HG03469 (cell line): ENCODE results near the gene AUP1.

ENCODE experiments used
- ATAC-seq: cut with Tn5 transposase; IDR thresholded peaks from one replicate; pipeline ENCODE4 v1.9.1; 2021; ENCODE audit warnings: mild to moderate bottlenecking, moderate library complexity, moderate number of reproducible peaks; ENCODE audit not compliant: unreplicated experiment

AUP1 gene

DNA sequence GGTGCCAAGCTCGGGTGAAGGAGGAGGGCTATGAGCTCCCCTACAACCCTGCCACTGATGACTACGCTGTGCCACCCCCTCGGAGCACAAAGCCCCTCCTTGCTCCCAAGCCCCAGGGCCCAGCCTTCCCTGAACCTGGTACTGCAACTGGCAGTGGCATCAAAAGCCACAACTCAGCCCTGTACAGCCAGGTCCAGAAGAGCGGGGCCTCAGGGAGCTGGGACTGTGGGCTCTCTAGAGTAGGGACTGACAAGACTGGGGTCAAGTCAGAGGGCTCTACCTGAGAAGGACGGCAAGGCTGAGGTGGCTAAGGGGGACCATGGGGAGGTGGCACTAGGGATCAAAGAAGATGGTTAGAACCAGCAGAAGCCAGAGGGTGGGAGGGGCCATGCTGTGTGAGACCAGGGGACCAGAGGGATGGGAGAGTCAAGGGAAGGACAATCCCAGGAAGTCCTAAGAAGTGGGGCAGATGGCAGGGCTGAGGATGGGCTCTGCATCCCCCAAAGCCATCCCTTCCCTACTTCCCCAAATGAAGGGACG is 27.4 kb upstream of the AUP1 start:
- no peak for ATAC-seq

DNA sequence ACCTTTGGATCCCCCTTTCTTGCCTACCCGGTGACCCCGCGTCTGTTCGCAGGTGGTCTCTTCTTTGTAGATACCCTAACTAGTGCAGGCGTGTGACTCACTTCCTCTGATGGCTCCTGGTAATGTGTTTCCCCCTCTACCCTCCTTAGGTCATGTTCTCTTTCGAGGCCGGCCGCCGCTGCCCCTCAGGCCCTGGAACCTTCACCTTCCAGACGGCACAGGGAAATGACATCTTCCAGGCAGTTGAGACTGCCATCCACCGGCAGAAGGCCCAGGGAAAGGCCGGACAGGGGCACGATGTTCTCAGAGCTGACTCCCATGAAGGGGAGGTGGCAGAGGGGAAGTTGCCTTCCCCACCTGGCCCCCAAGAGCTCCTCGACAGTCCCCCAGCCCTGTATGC is 26.7 kb upstream of the AUP1 start:
- no peak for ATAC-seq

DNA sequence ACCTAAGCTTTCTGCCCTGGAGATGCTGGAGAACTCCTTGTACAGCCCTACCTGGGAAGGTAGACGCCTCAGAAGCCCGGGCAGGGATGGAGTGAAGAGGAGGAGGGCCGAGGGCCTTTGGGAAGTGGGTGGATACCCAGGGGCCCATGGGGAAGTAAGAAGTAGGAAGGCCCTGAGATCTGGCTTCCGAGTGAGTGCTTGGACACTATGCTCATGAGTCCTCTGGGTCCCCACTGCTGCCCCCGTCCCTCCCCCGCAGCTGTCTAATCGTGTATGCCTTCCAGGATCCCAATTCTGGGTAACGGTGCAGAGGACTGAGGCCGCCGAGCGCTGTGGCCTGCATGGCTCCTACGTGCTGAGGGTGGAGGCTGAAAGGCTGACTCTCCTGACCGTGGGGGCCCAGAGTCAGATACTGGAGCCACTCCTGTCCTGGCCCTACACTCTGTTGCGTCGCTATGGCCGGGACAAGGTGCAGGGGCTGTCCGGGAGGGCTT is 26.2 kb upstream of the AUP1 start:
- ATAC-seq = no peak

DNA sequence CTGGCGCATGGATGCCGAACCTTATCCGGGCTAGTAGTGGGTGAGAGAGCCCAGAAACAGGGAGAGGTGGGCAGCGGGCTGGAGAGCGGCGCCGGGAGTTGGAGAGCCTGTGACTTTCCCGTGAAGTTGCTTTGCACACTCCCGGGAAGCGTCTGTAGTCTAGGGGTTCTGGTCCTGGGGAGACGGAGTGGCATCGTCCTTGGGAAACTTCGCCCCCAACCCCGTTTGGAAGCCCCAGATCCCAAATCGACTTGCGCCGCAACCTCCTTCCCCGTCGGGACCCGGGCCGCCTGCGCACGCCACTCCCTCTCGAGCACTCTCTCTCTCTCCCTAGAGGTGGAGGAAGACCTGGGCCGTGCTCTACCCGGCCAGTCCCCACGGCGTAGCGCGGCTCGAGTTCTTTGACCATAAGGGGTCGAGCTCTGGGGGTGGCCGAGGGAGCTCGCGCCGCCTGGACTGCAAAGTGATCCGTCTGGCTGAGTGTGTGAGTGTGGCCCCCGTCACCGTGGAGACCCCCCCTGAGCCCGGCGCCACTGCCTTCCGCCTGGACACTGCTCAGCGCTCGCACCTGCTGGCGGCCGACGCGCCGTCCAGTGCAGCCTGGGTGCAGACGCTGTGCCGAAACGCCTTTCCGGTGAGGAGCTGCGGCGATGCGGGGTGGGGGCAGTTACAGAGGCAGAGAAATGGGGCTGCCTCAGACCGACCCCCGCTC is 25.5 kb upstream of the AUP1 start:
- ATAC-seq = no peak

DNA sequence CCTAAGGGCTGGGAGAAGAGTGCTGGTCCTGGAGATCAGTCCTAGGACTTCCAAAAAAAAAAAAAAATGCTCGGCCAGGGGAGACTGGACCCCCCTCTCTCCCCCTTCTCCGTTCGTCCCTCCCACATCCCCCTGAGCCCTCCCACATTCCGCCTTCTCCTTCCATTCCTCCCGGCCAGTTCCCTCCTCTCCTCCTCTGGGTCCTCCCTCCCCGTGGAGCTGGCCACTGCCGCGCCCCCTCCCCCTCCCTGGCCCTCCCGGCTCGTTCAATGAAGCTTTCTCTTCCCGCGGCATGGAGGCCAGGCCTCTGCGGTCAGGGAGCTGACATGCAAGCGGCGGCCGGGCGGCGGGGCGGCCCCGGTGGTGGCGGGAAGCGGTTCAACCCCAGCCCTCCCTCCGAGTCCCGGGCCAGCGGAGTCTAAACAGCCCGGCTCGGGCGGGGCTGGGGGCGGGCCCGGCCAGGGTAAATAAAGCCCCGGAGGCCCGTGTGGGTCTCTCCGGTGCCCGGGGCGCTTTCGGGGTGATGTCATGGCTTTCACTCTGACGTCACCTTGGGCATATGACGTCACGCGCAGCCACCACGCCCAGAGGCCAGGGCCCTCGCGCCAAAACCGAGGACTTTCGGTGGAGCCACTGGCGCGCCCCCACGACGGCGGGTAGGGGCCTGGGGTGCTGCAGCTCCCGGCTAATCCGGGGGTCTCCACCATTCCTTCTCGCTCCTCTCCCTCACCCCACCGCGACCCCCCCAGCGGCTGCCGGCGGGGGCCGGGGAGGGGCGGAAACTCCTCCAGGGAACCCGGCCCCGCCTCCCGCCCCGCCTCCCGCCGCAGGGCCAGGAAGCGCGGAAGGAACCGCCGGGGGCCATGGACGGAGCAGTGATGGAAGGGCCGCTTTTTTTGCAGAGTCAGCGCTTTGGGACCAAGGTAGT is 24.6 kb upstream of the AUP1 start, which contains the start of the genes DOK1 and LOXL3:
Gene DOK1, plus strand, starts transcription at position 829 of the 928 bp plus-strand sequence. Its CDS starts 35 bp downstream, at position 864.
Gene LOXL3, minus strand, starts transcription at position 51 of the 928 bp plus-strand sequence. CDS start 1,308 bp downstream, outside the sequence.
- peak; percentile 29 for ATAC-seq

DNA sequence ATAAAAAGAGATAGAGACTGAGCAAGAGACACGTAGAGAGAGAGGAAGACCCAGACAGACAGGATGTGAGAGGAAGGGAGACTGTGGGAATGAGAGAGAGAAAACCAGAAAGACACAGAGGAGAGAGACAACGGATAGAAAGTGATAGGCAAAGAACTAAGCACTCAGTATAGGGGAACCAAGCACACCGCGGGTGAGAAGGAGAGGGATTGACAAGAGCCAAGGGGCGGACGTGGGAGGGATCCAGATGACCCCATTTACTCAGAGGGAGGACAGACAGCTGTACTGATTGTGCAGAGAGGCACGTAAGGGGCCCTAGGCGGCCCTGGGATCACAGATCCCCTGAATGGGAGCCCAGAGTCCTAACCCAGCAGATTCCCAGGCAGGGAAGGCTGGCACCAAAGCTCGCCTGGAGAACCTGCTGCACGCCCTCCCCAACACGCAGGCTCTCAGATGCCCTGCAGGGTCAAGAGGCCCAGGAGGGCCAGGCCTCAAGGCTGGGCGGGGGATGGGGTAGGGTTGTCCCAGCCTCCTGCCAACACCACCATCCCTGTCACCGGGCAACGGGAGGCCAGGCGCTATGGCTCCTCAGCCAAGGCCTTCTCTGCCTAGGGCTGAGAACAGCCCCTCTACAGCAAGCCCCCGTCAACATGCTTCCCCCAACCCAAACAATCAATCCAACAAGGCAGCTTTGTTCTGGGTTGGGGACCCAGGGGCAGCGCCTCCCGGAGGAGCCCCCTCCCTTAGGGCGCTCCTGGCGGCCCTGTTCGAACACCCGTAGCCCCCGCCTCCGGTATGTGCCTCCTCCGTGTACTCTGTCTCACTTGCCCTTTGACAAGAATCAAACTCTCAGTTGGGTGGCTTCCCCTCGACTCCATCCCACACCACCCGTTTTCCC is 23.7 kb upstream of the AUP1 start:
- no peak for ATAC-seq

DNA sequence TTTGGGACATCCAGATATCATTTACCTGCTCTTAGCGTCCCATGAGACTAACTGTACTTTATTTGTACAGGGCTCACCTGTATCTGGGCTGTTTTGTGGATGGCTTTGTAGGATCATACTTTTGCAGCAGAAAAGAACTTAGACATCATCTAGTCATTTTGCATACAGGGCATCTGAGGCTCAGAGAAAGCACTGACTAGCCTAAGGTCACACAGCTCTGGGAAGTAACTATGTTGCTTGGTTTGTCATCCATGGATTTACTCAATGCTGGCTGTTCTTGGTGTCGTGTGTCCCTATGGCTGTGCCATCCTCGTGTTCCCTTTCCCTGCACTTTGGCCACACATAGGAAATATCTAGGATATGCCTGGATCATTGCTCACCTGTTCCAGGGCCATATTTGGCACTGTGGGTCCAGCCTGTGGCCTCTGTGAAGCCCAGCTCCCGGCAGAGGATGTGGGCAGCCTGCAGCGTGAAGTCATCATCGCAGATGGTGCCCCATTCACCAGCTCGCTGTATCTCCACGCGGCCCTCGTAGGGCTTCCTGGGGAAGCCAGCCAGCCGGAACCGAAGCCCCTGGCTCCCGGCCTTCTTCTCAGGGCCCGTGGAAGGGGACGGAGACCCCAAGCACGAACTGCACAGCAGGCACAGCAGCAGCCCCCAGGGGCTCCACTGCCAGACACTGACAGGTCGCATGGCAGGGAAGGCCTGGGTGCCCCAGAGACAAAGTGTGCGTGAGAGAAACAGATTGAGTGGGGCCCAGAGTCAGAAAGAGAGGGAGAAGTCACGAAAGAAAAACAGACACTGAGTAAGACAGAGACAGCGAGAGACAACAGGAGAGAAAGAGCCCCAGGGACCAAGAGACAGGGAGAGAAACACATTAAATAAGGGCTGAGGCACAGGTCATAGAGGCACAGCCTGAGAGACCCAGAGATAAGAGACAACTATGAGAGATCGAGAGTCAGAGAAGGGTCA is 22.7 kb upstream of the AUP1 start:
- no peak for ATAC-seq

DNA sequence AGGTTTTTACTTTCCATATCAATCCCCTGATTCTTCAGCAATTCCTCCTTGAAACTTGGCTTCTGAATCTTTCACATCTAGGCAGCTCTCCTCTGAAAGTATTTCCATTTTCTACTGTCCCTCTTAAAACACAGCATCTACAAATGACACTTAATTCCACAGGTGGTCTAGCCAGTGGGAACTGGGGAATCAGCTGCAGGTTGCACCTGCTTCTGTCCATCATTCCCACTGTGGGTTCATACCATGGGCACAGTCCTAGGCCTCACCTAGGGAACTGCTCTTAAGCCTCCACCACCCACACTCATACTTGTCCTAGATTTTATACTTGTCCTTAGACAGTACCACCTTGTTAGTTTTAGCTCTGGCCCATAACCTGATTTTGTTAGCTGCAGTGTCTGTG is 22.0 kb upstream of the AUP1 start:
- no peak for ATAC-seq

DNA sequence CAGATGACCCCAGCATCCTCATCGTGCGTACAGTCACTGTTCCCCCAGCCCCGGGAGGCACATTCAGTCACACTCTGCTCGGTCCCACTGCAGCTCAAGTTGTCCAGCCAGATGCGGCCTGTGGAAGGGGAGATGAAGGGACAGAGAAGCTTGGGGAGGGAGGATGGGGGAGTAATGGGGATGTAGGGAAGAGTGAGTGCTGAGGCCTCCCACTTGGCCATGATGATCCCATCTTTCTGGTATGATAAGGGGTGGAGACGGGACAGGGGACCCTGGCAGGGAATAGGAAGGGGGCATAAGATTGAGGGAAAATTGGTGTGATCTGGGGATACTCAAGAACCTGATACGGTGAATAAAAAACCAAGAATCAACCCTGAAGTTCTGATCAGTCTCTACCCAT is 20.7 kb upstream of the AUP1 start:
- no peak for ATAC-seq

DNA sequence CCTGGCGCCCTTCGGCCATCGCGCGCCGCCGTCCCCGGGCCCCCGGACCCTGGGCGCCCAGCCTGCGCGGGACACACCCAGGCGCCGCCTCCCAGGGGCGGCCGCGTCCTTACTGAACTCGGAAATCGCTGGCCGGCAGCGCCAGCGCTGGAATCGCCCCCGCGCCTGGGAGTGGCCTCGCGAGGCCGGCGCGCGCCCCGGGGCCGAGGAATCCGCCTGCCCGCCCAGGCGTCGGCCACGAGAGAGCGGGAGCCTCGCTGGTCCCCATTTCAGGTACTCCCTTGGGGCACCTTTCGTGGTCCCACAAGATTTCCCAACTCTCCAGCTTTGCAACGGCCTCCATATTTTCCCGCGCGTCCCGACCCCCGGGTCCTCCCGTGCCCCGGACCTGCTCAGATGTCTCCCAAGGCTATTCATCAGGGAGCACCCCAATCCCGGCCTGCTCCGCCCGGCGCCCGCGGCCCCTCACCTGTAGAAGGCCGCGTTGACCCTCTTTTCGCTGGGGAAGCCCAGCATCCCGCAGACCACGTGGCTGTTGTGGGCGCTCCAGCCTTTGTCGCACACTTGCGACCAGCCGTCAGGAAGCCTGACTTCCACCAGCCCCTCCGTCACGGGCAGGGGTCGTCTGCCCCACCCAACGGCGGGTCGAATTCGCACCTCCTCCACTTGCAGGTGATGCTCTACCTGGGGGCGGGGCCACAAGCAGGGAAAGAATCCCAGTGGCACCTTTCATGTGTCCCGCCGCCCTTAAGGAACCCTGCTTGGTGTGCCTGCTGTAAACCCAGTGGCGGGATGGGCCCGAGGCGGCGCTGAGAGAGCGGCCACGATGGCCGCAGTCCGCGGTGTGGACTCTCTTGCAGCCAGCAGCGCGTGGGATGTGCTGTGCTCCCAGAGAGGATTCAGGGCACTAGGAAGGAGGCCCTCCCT is 19.7 kb upstream of the AUP1 start:
- no peak for ATAC-seq

DNA sequence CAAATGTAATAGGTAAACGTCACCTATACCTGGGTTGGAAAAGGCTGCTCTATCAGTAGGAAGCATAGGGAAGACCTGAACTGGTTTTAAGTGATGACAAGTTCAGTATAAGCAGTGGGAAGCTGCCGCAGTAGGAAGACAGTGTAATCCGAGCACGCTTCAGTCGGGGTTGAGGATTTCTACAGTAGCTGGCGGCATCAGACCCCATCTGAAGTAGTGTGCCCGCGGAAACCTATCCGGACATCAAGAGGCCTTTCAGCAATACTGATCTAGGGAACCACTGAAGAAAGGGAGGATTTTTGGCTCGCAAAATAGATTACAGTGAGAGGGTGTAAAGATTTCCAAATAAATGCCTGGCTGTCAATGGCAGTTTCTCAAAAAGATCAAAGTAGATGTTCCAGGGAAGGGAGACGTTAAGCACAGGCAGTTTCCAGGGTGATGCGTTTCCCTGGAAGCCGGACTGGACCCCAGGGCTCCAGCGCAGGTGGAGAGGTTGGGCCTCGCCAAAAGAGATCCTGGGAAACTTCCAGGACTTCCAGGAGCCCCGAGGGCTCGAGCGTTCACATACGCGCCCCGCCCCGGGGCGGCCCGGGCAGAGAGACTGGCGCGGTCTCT is 18.9 kb upstream of the AUP1 start:
- no peak for ATAC-seq

DNA sequence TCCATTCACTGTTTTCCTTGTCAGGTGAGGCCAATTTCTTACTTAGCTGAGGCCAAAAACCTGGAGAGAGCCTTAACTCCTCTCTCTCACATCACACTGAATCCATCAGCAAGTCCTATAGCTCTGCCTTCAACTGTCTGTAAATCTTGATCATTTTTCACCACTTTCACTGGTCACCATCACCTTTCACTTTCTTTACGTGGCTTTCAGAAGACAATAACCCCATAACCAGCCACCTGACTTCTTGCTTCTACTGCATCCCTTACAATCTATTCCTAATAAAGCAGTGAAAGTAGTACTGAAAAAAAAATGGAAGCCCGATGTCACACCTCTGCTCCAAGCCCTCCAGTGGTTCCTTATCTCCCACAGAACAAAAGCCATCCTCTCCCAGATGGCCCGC is 16.5 kb upstream of the AUP1 start:
- ATAC-seq = no peak

DNA sequence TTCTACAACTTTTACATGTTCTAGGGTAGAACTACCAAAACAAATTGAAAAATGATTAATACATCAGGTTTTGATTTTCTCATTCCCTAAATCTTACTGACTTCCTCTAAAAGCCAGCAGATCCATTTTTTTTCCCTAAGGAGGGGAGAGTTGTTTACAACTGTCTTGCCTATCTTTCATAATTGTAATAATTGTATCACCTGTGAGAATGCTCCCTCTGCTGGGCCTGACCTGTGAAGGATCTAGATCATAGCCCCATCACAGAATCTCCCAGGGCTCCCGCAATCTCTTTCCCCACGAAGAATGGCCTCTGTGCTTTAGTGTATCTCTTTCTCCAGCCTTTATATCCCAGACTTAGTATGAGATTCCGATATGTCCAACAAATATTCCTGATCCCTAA is 15.1 kb upstream of the AUP1 start:
- ATAC-seq = no peak

DNA sequence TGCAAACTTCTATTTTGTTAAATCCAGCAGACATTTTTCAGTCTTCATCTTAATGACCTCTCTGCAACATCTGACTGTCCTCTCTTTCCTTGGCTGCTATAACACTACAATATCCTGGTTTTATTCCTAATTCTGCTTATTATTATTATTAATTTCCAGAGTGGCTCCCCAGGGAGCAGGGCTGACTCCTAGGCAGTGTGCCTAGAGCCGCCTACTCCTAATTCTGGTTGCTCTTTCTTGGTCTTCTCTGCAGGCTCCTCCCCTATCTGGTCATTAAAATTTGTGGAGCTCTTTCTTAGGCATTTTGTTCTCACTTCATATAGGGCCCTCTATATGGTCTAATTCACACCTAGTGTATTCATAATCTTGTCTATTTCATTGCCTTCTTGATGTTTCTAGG is 13.5 kb upstream of the AUP1 start:
- no peak for ATAC-seq

DNA sequence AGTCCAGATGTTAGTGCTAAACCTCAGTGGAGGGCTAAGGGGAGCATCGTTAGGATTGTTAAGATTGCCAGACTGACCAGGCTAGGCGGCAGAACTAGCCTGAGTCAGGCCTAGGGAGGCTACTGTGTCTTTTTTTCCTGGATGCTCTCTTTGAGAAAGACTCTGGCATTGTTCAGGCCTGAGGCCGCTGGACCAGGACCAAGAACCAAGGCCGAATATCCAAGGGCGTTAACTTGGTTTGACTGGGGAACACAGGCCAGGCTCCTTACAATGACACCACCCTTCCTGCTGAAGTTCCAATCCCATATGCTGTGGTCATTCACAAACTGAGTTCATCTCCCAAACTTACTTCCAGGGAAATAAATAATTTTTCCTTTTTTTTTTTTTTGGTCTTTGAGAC is 10.8 kb upstream of the AUP1 start:
- ATAC-seq = no peak

DNA sequence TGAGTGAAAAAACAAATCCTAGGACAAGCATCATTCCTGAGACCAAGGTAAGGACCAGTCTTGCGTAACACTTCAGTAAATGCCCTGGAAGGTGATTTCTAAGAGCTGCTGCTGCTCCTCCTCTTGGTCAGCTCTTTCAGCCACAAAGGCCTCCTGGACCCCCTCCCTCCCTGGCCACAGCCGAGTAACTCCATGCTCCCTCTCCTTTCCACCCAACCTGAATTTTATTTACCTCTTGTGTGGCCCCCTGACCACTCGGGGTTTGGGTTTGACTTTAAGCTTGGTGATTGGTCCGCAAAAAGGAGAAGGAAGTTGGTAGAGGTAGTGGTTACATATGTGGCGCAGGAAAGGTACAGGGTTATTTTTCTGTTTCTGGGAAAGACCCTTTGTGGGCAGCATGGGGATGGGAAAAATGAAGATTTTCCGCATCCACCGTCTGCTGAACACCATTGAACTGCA is 9.4 kb upstream of the AUP1 start:
- ATAC-seq = no peak

DNA sequence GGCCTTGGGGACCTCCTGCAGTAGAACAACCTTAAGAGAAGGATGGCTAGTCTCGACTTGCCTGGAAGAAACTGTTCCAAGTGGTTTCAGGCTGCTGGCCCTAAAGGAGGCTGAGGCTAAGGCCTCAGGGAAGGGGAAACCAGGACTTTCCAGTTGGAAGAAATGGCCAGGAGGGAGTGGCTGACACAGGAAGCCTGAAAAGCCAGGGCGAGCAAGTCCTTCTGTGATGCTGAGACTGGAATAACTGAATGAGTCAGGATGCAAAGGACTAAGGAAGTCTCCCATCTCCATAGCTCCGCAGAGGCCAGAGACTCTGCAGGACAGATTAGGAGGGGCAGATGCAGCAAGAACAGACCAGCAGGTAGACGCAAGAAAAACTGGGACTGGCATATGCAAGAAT is 7.6 kb upstream of the AUP1 start:
- no peak for ATAC-seq
